Measurements from ENCODE around the gene STARD7.
"Not testable (repeated sequence)": the region's sequence is repeated elsewhere in the genome, so short reads cannot be mapped to it uniquely, and the experiment has no call there.

The STARD7 gene

GRCh38 chr2:96233880-96234316 lies 25.3 kb upstream of the STARD7 start:
- DNase-seq (ENCODE audit: low read depth) = no peak

DNA sequence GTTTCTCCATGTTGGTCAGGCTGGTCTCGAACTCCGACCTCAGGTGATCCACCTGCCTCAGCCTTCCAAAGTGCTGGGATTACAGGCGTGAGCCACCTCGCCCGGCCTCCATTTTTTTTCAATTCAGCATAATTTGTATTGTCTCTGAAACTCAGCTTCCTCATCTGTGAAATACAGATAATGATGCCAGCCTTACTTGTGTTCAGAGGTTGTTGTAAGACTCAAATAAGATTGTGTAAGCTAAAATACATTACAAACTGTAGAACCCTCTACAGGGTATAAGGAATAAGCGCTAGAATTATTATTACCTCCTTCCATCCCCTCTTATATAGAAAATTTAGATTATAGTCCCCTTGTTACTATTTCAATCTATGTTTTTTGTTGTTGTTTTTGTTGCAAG lies 24.8 kb upstream of the STARD7 start:
- no peak for DNase-seq (ENCODE audit: low read depth)

GRCh38 chr2:96231316-96231715 lies 22.7 kb upstream of the STARD7 start:
- no peak for DNase-seq (ENCODE audit: low read depth)

DNA sequence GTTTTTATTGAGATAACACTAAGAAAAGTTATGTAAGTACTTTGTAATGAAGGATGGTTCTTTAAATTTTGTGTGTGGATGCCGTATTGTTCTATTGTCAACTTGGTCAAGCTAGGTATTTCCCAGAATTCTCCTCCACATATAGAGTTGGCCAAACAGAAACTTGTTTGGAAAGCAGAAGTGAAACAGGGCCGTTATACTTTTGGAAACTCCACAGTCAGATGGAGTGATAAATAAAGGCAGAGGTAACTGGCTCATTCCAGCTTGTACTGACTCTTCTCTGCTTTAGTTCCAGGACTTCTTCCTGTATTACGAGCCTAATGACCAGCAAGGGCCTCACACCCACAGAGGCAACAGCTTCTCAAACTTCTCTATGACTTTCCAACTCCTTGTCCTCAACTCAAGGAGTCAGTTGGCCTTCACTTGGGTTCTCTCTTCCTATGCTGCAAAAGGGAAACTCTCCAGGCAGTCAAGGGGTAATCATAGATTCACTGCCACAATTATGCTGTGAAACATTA lies 16.4 kb upstream of the STARD7 start:
- no peak for DNase-seq (ENCODE audit: low read depth)

- not testable (repeated sequence) for DNase-seq (ENCODE audit: low read depth)
Measured at GRCh38 chr2:96221106-96221505, 12.5 kb upstream of the STARD7 start.

GRCh38 chr2:96219959-96220358 lies 11.3 kb upstream of the STARD7 start:
- not testable (repeated sequence) for DNase-seq (ENCODE audit: low read depth)

DNA sequence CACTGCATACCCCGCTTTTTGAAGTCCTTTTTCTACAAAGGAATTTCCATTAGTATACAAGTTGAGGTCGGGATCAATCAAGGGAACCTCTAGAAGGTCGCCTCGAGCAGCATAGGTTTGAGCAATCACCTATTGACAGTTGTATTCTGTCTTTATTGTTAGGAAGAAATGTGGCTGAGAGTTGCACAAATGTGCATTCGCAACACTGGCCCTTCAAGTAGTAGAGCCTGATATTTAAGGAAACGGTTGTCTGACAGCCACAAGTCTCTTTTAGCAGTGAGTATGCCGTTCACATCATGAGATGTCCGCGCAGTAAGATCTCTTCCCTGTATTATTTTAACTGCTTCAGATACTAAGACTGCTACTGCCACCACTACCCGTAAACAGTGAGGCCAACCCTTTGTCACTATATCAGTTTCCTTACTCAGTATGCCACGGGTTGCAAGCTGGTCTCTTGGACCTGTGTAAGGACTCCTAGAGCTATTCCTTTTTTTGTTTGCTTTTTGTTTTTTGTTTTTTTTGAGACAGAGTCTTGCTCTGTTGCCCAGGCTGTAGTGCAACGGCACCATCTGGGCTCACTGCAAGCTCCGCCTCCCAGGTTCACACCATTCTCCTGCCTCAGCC lies 10.0 kb upstream of the STARD7 start:
- DNase-seq (ENCODE audit: low read depth) = no peak

DNA sequence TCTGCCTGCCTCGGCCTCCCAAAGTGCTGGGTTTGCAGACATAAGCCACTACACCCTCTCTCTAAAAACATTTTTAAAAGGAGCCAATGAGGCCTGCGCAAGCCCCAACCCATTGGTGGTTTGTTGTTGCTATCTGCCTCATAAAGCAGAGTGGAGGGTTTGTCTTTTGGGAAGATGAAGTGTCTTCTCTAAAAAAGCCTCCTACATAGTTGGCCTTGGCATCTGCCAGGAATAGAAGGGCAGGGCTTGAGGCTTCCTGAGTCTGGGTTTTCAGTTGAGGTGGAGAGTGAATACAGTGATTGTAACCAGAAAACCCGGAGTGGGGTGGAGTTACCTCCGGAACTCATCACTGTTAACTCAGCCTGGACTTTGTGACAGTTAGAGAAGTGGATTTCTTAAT lies 5.9 kb upstream of the STARD7 start:
- DNase-seq (ENCODE audit: low read depth) = no peak

DNA sequence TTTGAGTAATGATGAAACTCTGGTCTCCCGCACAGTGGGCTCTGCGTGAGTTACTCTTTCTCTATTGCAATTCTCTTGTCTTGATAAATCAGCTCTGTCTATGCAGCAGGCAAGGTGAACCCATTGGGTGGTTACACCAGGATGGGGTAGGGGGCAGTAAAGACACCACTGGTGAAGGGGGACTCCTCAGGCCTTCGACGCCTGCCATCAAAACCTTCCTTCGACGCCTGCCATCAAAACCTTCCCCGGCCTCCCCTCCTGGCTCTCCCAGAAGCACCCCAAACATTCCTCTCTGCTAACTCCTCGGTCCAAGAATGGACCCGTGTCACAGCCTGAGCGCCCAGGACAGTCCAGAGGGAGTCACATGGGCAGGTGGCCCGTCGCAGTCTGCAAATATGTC lies 4.8 kb upstream of the STARD7 start:
- no peak for DNase-seq (ENCODE audit: low read depth)

DNA sequence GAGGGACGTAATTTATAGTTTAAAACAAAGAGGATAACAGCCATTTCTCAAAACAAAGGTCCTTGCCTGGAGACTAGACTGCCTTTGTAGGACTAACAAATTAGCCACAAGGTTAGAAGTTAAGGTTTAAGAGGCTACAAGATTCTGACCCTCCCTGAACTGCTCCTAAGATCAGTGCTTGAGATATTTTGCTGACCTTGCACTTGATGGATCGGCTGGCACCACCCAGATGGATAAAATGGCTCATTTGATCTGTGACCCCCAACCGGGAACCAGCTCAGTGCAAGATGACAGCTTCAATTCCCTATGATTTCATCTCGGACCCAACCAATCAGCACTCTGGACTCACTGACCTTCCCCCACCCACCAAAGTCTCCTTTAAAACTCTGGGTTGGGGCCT lies 3.7 kb upstream of the STARD7 start:
- DNase-seq (ENCODE audit: low read depth) = no peak

GRCh38 chr2:96209729-96210085 lies 1.1 kb upstream of the STARD7 start:
- no peak for DNase-seq (ENCODE audit: low read depth)

DNA sequence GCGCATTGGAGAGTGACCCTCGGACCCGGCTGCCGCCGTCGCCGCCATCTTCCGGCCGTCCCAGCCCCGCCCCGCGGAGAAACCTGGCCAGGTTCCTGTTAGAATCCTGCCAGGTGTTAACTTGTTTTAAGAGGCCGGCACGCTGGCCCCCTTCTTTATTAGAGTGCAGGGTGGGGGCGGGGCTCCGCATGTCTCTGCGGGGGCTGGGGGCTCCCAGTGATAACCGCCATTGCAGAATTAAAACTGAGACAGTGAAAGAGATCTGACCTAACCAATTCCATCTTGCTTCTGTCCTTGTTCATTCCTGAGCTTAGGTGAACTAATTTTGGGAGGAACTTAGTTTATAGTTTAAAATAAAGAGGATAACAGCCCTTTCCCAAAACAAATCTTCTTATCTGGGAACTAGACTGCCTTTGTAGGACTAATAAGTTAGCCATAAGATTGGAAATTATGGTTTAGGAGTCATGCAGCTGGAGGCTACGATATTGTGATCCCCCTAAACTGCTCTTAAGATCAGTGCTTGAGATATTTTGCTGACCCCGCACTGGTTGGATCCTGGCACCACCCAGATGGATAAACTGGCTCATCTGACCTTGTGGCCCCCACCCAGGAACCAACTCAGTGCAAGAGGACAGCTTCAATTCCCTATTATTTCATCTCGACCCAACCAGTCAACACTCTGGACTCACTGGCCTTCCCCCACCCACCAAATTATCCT lies 543 bp upstream of the STARD7 start:
- DNase-seq (ENCODE audit: low read depth) = no peak

DNA sequence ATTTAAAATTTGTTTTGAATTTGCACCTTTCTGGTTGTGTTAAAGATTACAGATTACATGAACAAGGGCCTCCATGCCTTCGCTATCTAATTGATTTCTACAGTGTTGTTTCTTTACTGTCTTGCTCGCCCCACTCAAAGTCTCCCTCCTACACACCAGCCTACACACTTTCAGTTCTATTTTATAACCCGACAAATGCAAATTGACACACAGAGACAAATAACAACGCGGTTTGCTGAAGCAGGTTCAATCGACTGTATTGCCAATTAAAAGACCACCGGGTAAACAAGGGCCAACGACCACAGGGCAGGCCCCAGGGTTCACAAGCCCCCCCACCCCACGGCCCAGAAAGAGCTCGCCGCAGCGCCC lies 869 bp downstream of the STARD7 start:
- no peak for DNase-seq (ENCODE audit: low read depth)

DNA sequence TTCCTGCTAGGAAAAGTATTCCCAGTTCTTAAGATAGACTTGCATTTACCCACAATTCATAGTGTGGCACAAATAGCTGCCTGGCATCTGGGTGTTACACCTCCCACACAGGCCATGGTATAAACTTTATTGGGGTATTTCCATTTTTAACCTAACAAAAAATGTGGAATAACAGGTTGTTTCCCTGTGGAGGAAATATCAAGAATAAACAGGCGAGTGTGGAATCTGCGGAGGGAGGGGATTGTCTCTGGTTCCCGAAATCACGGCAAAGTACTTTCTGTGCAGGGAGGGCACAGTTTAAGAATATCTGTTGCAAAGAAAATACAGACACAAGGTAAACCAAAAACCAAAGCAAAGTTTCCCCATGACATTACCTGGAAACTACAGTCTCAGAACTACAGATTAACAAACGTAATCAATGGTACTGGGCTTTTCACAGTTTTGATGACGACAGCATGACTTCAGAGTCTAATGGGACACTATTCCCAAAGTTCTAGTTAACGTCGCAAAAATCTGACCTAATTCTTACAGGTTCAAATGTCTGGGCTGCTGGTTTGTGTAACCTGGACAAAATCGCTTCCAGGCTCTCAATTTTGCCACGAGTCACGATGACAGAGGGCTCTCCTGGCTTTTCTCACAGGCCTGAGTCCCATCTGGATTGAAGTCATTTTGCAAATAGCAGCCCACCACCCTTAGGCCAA lies 1.4 kb downstream of the STARD7 start:
- no peak for DNase-seq (ENCODE audit: low read depth)

- DNase-seq (ENCODE audit: low read depth) = no peak
Measured at GRCh38 chr2:96205888-96206287, 2.7 kb downstream of the STARD7 start.

DNA sequence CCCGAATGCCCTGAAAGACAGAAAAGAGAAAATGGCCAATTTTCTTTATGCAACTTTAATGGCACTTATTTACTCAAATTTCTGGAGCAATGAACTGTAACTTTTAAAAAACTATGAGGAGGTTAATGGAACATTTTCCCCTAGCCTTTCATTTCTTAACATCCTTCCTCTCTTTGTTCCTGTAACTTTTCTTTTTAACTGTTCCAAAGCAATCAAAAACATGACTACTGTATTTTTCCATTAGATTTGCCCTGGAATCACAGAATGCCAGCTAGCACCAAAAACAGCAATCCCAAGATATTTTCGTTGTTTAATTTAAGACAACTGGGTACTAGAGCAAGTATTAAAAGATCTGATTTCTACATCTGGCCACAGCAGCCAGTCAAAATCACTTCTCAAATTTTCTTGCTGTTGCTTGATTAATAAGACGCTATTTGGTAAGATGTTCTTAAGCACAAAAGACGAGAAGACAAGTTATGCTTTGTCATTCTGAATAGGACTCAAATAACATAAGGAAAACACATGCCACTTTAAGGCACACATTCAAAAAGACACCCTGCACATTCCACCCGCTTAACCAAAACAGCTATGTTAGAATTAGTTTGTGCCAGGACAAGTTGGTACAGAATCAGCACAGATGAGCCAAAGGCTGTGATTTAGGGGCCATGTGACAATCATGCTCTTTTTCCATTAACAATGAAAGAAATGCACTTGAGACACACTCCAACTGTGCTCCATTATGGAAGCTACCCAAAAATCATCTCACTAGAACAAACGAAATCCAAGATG lies 3.6 kb downstream of the STARD7 start:
- no peak for DNase-seq (ENCODE audit: low read depth)

- no peak for DNase-seq (ENCODE audit: low read depth)
Measured at GRCh38 chr2:96203130-96204028, 5.2 kb downstream of the STARD7 start.

DNA sequence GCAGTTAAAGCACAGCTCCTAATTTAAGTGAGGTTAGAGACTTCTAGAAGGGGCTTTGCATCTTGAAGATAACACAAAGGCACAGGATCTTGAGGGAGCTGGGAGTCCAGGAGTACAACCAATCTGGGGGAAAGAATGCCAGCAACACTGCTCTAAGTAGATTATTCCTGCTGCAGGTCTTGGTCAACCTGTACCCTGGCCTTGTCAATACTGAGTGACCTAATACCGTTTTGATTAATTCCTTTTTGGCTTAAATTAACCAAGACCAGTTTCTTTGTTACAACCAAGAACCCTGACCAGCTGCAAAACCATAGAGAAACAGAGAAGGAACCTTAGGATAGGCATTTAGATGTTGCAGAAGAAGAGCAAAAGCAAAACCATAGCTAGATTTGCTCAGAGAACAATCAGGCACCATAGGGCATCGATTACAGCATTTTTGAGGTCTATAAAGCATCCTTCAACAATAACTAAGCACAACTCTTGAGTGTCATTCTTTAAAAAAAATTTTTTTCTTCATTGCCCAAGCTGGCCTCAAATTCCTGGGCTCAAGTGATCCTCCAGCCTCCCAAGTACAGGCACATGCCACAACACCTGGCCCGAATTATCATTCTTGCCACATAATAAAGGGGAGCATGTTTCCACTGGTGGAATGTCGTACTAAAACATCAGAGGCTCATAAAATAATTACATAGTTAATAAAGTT lies 6.3 kb downstream of the STARD7 start:
- no peak for DNase-seq (ENCODE audit: low read depth)

DNA sequence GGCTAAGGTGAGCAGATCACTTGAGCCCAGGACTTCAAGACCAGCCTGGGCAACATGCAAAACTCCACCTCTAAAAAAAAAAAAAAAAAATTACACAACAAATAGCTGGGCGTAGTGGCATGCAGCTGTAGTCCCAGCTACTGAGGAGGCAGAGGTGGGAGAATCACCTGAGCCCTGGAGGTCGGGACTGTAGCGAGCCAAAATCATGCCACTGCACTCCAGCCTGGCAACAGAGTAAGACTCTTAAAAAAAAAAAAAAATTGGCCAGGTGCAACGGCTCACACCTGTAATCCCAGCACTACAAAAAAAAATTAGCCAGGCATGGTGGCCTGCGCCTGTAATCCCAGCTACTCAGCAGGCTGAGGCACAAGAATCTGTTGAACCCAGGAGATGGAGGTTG lies 7.3 kb downstream of the STARD7 start:
- no peak for DNase-seq (ENCODE audit: low read depth)

DNA sequence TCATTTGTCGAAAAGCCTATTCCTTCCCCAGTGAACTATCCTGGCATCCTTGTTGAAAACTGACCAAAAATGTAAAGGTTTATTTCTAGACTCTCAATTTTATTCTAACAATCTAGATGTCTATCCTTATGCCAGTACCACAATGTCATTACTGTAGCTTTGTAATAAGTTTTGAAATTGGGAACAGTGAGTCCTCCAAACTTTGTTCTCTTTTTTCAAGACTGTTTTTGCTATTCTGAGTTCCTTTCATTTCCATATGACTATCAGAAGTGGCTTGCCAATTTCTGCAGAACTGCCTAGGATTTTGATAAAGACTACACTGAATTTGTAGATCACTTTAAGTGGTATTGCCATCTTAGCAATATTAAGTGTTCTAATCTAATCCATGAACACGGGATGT lies 9.7 kb downstream of the STARD7 start:
- DNase-seq (ENCODE audit: low read depth) = no peak

Measured in activated T-cell treated with anti-CD3 and anti-CD28 coated beads for 1 hour (primary cell).